Activated CD4-positive, alpha-beta T cell treated with anti-CD3 and anti-CD28 coated beads, Interleukin-2, Interleukin-4, amounts not matched to agents 100 ng/mL and 50 ng/mL, durations not matched to agents 16 hours and 8 hours (primary cell): ENCODE measurements around the gene GNB1L.

Experiments
- DNase-seq: peaks from one replicate; pipeline ENCODE4 v3.0.0-alpha.2; 2020; ENCODE audit warnings: low spot score

The GNB1L gene

GRCh38 chr22:19876314-19876940, 21.8 kb upstream of the GNB1L start:
- no peak for DNase-seq

DNA sequence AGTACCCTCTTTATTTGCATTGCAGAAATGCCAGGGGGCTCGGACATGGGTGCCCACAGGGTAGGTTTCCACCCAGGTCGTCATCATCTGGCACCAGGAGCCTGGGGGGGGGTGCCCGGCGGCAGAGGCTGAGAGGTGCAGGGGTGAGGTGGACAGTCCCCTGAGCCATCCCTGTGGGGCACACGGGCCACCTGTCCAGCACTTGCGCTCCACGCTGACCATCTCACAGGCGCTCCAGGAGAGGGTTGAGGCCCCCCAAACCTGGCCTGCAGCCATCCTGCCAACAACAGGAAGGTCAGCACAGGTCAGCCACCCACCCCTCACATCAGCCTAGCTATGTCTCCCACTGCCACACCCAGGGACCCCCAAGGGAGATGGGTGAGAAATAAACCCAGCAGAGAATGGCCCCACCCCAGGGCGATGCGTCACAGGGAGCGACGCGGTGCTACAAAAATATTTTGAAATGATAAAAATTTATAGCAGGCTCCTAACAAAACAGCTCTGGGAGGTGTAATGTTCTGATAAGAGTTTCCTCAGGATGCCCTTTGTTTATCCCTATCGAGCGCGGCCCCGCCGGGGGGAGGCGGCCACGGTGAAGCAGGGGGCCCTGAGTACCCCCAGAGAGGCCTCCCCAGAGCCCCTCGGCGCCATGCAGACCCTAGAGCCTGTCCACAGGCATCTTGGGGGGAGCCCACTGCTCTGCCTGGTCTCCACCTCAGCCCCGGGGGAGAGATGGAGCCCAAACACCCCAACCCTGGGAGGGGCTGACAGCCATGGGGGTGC, 21.0 kb upstream of the GNB1L start:
- DNase-seq: no peak

DNA sequence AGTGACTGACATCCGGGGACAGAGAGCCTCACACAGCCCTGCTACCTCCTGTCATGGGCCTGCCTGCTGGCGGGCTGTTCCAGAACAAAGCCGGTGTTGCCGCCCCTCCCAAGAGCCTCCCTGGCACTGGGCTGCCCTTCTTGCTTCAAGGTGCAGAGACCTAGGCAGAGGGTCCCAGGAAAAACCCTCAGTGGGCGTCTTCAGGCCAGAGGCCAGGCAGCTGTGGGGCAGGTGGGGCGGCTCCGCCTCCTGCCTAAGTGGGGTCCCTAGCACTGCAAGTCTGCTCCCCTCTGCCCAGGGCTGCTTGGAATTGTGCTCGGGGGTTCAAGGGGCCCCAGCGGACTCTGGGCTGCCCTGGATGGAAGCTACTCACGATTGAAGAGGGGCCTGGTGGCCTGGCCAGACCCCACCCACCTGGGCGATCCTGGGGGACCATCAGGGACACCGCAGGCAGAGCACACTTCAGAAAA, 20.4 kb upstream of the GNB1L start:
- DNase-seq: no peak

DNA sequence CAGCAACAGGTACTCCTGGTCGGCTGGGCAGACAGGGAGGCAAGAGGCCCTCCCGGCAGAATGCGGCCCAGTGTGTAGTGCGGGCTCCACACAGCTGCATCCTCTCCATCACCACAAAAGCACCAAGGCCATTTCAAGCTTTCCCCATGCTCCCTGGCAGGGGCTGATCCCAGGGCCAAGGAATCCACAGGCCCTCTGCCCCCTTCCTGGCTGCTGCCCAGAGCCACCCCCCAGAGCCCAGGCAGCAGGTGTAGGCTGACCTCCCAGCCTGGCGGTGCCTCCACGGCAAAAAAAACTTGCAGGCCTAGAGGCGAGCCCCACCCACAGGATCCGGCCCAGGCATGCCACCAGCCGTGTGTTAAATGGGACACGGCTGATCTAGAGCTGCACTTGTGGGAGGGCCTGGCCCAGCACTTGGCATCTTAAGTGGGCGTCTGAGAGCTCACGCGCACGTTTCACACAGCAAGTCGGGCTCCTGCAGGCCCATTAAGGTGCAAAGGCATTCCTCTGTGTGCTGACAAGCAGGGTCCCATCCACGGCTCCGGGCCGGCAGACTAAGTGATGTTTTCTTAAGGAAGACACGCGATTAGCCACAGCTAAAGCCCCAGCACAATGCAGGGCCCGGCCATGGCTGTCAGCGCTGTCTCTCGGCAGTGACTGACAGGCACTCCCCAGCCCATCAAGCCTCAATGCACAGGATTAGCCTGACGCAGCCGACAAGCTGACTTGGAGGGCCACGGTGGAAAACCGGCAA, 19.8 kb upstream of the GNB1L start:
- DNase-seq: no peak

DNA sequence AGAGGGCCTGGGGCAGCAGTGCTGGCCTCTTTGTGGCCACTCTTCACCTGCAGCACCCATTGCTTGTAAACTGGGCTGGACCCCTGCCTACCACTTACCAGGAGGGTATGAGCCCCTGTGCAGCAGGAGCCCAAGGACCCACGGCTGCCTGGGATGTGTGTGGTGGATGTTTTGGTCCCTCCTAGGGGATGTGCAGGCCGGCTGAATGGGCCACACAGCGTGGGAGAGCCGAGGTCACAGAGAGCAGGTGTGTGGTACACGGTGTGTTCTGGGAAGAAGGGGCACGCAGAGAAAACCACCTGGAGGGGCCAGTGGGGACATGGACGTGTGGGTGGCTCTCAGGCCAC, 19.3 kb upstream of the GNB1L start:
- DNase-seq: no peak

DNA sequence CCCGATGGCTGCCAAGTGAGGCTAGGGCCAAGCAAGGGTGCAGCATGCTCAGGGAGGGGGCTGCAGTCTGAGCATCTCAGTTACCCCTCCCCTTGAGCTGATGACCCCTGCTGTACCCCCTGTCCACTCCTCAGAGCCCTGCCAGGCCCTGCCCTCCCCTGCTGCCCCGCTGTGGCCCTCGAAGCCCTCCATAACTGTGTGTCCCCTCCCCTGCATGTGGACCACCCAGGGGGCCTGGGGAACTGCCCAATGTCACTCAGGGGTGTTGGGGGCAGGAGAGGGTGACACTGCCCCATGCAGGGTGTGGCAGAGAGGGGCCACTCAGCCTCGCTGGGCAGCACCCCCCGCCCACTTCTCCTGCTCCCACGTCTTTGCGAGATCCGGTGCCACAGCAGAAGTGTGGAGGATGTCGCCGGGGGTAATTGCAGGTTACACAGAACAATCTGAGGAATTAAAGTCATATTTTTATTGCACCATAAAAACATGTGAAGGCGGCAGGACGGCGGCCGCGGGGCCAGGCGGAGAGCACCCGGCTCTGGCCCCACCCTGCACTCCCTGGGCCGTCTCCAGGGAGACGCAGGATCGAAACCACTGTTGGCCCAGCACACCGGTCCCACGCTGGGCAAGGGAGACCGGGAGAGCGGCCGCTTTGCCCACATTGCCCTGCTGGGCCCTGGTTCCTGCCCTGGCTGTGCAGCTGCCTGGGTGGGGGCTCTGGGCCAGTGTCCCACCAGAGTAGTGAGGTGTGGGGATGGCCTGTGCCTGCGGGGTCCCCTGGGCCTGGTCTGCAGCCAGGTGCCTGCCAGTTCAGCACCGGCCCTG, 18.7 kb upstream of the GNB1L start:
- DNase-seq: no peak

- no peak for DNase-seq
These were observed 18.1 kb upstream of the GNB1L start for GRCh38 chr22:19872779-19873137.

- DNase-seq: no peak
These were observed 17.4 kb upstream of the GNB1L start for GRCh38 chr22:19871845-19872778.

DNA sequence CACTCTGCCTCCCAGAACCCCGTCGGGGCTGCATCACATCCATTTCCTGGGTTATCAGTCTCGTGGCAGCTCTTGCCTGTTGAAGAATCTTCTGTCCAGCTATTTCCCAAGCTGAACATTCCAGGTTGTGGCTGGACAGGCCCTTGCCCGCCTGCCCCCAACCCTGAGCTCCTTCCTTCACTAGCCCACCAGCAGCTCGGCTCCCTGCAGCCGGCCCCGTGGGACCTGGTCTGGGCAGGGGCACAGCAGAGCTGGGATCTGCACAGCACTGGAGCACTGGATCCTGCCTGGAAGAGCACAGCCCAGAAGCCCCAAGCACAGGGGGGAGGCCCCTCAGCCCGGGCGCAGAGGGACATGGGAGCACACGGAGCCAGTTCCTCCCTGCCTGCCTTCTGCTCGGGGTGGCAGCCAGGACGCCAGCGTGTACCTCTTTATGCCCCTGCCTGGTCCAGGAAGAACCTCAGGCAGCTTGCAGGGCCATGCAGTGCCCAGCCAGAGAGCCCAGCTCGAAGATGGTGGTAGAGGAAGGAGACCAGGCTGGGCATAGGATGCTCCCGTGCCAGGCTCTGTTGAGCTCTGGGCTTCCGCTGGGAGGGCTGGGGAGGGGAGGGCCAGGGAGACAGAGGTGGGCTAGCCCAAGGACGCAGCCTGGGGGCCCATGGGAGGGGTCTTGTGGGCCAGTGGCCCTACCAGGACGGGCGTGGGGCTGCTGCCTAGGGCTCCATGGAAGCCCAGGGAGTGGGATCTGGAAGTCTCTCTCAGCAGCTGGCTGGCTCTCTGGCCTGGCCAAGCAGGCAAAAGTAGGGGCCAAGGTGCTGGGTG, 16.6 kb upstream of the GNB1L start:
- no peak for DNase-seq

DNA sequence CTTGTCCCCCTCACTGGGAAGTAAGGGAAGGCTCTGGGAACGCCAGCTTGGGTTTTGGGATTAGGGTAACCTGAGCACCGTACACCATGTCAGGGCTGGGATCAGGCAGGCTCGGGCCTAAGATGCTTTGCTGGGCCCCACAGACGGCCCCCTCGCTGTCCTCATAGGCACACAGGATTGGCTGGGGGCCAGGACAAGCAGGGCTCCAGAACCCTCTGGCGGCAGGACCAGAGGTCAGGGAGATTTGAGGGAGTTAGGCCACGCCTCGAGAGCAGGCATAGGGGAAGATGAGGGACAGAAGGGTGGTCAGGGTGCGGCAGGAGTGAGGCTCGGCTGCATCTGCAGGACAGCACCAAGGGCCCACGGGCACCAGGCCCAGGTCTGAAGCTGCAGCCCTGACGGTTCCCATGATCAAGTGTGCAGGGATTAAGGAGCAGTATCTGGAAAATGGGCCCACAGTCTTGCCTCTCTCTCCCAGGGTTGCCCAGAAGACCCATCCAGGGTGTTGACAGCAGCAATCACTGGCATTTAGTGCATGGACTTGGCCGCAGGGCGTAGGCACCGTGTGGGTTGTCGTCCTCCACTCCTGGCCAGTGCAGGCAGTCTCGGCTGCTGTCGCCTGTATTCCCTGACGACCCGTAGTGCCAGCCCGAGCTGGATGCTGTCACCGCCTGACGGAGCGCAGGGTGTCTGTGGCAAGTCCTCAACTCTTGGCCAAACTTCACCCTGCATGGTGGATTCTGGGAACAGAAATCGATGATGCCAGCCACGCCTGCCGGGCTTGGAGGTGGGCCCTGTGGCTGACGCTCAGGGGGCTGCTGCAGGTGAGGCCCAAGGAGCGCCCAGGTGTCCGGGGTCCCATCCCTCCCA, 15.7 kb upstream of the GNB1L start:
- no peak for DNase-seq

- DNase-seq: no peak
These were observed 15.0 kb upstream of the GNB1L start for GRCh38 chr22:19869497-19870152.

DNA sequence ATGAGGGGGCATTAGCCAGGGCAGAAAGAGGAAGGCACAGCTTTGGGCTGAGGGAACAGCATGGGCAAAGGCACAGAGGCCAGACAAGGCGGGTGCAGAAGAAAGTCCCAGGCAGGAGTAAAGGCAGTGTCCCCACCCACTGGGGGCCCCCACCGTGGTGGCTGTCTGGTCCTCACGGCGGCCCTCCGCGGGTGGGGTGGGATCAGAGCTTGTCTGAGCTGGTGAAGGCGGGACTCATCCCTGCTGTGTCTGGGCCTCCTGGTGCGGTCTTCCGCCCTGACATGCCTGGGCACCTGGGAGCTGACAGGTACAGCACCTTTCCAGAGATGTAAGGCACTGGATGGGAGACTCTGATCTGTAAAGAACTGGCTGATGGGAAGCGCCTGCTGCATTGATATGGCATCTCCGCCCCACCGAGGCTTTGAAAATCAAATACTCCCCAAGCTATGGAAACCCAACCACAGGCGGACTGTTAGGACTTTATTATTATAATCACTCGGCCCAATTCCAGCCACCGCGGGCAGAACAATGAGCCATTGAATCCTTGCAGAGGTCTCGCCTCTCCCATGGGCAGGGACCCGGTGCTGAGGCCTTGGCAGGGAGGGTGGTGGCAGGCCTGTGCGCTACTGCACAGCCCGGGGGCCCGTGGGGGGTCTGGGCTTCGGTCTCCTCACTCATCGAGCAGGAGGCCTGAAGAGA, 14.2 kb upstream of the GNB1L start:
- no peak for DNase-seq

DNA sequence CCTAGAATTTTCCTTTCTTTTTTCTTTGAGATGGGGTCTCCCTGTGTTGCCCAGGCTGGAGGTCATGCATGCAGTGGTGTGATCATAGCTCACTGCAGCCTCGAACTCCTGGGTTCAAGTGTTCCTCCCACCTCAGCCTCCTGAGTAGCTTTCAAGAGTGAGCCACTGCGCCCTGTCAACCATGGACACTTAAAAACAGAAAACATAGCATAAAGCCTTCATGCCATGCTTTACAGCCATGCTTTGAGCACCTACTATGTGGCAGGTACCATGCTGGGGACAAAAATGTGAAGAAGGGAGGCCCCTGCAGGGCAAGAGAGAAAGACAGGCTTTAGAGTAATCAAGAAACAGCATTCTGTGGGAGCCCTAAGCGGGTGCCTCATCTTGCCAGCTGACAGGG, 13.7 kb upstream of the GNB1L start:
- DNase-seq: no peak

DNA sequence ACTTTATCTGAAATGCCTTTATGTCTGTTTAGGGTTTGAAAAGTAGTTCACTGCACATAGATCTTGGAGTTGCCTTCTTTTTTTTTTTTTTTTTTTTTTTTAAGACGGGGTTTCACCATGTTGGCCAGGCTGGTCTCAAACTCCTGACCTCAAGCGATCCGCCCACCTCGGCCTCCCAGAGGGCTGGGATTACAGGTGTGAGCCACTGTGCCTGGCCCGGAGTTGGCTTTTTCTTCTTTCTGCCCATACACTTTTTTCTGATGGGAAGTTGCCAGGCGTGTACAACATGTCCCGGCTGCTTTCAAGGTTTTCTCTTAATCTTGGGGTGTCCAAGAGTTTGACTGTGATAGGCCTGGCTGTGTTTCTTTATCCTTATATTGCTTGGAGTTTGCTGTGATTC, 12.9 kb upstream of the GNB1L start:
- DNase-seq: no peak

GRCh38 chr22:19866665-19867009, 12.0 kb upstream of the GNB1L start:
- no peak for DNase-seq

GRCh38 chr22:19865141-19865829, 10.6 kb upstream of the GNB1L start:
- no peak for DNase-seq

DNA sequence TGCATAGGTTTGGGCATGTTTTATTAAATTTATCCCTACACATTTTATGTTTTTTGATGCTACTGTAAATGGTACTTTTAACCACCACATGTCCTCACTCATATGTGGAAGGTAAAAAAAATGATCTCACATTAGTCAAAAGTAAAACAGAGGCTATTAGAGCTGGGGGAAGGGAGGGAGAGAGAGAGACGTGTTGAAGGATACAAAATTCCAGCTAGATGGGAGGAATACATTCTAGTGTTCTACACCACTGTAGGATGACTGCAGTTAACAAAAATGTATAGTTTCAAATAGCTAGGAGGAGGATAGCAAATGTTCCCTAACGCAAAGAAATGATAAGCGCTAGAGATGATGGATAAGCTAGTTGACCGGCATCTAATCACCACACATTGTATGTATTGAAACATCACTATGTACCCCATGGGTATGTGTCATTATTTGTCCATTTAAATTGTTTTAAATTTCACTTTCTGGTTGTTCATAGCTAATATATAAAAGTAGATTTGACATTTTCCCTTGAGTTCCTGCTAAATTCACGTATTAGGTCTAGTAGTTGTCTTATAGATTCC, 9.9 kb upstream of the GNB1L start:
- no peak for DNase-seq
